Cerebellar cortex (tissue), 1 donor: ENCODE results near the gene SMYD3.

ENCODE experiments used
- DNase-seq: peaks from one replicate; pipeline ENCODE4 v3.0.0-alpha.2; 2015; ENCODE audit warnings: low spot score

SMYD3 gene

GRCh38 chr1:246176126-246177024, 330.7 kb downstream of the SMYD3 start:
- DNase-seq: no peak

GRCh38 chr1:246170574-246171261, 336.4 kb downstream of the SMYD3 start:
- no peak for DNase-seq

- DNase-seq: no peak
Measured at GRCh38 chr1:246169486-246169885, 337.6 kb downstream of the SMYD3 start.

DNA sequence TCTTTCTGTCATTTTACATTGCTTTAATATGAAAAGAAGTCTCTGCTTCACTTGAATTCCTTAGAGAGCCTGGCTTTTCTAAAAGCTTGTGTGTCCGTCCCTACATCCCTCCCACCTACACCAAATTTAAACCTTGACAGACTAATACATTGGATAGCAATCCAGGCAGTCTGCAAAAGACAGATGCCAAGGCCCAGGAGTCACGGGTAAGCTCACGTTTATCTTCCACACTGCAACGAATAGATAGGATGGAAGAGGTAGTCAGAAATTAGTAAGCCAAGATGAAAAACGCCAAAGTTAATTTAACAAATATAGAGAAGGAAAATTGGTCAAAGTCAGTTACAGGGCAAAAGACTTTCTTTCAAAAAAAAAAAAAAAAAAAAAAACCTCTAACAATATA, 338.1 kb downstream of the SMYD3 start:
- DNase-seq: no peak

GRCh38 chr1:246166841-246167240, 340.2 kb downstream of the SMYD3 start:
- DNase-seq: no peak

DNA sequence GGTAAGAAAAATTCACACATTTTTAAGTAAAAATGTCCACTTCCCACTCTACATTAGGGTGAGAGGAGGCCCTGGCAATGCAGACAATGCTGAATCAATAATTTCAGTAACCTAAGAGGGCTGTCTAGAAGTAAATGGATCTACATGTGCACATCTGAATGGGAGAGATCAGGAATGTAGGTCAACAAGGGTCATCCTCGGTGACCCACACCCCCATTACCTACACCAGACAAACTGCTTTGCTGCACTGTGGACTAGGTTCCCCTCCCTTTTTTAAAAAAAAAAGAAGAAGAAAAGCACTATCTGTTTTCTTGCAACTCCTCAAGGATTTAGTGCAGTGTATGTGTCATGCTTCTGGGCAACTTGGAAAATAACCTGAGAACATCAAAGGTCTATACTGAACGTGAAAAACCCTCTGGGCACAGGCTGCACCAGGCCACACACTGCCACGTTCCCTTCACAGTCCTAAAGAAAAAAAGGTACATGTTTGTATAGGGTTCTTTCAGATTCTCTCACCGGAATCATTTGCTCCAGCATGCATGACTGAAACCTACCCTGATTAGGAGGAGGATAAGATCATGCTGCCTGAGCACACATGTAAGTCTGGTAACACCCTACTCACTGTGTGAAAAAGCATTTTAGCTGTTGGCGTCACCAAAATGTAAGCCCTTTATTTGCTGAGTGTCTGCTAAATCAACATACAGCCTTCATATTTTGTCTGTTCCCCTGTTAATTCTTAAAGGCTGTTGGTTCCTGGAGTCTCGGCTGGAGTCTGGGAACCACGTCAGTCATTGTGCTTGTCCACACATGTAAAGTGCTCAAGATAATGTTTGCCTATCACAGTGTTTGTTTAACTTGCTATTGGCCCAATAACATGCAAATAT, 341.0 kb downstream of the SMYD3 start:
- no peak for DNase-seq

- no peak for DNase-seq
Measured at GRCh38 chr1:246164764-246165163, 342.3 kb downstream of the SMYD3 start.

GRCh38 chr1:246162560-246162959, 344.5 kb downstream of the SMYD3 start:
- DNase-seq: no peak

GRCh38 chr1:246161626-246162025, 345.5 kb downstream of the SMYD3 start:
- DNase-seq: no peak

GRCh38 chr1:246160905-246161304, 346.2 kb downstream of the SMYD3 start:
- no peak for DNase-seq

GRCh38 chr1:246160374-246160773, 346.7 kb downstream of the SMYD3 start:
- DNase-seq: no peak

DNA sequence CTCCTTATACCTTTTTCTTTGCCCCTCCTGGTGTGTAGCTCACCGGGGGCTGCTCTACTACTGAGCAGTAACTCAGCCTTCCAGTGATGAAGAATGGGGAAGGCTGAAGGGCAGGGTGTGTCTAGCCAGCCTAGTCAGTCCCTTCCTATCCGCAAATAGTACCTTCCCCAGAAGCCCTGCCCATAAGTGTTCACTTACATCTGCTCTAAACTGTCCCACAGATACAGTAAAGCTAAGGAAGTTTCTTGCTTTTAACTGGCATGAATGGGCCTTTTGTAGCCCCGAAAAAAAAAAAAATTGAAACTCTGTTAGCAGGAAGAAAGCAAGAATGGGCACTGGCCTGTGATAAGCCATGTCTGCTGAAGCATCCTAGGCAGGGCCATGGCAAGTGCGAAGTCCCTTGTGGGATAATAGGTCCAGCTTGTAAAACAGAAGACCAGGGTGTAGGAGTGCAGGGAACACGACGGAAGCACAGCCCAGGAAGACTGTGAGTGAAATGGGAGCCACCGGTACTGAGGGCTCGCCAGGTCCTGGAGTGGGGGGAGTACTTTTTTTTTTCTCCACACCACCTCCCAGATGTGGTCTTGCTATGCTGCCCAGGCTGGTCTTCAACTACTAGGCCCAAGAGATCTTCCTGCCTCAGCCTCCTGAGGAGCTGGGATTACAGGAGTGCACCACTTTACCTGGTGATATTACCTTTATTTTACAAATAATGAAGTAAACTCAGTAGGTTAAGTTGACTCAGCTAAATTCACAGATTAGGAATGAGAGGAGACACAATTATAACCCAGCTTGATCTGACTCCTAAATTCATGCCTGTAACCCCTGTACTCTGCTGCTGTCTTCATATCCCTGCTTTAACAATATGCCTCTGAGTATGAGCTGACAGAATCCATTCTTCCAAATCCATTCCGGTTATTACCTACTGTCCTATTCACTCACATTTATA, 347.5 kb downstream of the SMYD3 start:
- no peak for DNase-seq

- no peak for DNase-seq
Measured at GRCh38 chr1:246158131-246158530, 348.9 kb downstream of the SMYD3 start.

GRCh38 chr1:246157516-246157915, 349.6 kb downstream of the SMYD3 start:
- DNase-seq: no peak

DNA sequence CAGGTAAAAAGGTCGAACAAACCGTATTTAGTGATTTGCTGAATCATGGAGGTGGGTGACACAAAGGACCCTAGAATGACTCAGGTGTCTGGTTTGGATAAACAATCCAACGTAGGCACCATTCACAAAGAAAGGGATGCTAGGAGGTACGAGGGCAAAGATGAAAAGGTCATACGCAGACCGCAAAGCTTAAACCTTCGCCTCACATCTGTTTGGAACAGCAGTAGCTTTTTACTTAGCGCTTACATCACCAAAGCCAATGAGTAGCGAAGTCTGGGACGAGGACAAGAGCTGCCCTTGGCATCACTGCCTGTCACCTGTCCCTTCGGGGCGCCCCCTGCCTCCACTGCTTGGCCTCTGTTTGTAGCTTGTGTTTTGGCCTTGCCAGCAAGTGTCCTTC, 350.2 kb downstream of the SMYD3 start:
- DNase-seq: no peak

DNA sequence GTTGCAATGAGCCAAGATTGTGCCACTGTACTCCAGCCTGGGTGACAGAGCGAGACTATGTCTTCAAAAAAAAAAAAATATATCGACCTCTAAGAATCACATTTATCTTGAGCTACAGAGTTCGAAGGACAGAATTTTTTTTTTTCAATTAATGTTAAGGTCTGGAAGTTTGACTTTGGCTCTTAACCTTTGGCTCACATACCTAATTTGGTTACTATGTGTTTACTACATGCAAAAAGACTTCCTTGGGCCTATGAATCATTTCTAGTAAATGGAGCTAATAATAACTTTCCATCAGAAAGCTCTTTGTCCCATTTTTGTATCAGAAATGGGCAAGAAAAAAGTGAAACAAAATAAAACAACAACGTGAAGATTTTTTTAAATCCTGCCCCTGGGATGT, 351.2 kb downstream of the SMYD3 start:
- DNase-seq: no peak

GRCh38 chr1:246153796-246154212, 353.3 kb downstream of the SMYD3 start:
- DNase-seq: no peak

DNA sequence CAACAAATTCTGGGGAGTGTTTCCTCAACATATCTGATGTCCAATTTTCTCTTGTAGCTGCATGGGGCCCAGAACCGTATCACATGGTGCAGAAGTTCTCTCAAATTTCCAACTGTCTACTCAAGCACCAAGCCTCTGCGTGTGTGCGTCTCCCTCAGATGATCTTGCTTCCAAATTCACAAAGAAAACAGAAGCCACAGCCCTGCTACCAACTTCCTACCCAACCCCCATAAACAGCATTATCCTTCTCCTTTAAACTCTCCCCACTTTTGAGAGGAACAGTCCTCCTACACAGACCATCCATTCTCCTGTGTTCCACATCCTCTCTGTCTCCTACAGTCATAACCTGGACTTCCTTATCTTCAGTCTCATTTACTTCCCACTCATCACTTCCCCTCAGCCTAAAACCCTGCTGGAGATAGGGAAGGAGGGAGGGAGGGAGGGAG, 354.1 kb downstream of the SMYD3 start:
- DNase-seq: no peak

DNA sequence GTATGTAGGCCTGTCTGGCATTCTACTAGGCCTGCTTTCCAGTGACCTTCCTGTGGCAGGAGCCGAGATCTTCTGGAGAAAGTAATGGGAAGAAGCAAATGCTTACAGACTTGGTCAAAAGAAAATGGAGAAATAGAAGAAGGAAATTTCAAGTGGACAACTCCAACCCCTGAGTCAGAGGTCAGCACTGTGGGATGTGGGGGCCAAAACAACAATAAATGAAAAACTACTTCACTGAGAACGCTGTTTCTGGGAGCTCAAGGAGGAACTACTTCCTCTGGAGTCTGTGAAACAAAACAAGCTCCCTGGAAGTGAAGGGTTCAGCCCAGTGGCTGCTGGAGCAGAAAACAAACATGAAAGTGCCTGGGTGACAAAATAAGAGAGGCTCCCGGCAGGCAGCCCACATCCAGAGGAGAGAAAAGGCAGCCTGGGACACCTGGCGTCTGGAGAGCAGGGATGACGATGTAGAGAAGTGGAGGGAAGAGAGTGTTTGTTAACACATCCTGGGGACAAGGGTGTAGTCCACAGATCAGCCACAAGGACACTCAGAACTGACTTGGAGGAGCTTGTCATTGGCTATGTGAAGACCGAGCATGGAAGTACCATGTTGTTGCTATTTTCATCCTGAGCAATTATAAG, 355.2 kb downstream of the SMYD3 start:
- DNase-seq: no peak

DNA sequence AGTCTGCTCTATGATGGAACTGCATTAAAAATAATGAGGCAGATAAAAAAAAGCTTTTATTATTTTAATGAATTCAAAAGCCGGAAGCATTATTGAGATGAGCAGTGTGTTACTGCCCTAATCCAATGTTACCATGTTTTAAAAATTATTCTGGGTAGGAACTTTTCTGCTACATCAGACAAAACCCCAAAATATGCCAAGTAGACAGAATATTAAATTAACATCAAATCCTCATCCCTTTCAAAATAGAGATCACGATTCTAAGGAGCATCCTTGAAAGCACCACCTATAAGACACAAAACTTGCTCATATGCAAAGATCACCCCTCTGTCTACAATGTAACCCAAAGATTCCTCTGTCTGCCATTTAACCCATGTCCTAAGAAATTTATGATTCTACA, 357.5 kb downstream of the SMYD3 start:
- no peak for DNase-seq
